ENCODE data around the gene ROBO4.

Gene ROBO4

GRCh38 chr11:124897674-124898262 lies at the start of gene ROBO4:
ROBO4 (minus strand) TSS chr11:124897865; CDS start chr11:124897795, 70 bp downstream.
- DNase-seq, result no peak

DNA sequence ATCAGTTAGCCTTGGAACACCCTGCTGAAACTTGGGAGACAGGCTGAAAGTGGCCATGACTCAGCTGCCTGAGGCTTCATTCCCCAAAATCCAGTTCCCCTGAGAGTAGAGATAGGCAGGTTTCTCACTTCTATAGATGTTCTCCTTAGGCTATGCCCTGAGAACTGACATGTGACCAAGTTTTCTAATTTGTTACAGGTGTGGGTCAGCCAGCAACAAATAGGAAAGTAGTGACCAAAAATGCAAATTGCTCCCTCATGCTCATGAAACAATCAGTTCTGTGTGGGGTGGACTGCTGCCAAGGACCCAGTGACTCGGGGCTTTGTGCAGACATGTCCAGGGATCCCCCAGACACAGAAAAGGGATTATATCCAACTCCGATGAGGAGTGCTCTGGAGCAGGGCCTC lies 49.1 kb upstream of the ROBO4 start:
- DNase-seq, result no peak

GRCh38 chr11:124945826-124946225 lies 48.2 kb upstream of the ROBO4 start:
- DNase-seq, result no peak

DNA sequence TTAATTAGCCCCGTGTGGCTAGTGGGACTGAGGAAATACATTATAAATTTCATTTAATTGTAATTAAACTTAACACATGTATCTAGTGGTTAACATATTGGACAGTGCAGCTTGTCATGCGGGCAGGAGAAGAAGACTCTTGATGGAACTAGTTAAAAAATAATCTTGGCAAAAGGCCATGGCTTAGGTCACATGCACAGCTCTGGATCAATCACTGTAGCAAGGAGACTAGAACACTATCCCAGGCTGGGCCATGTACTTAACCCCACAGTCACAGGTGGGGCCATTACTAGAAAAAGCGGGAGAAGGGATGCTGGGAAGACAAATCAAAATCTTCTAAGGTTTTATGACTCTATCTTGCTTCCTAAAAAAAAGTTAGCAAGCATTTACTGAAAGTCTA lies 46.9 kb upstream of the ROBO4 start:
- no peak for DNase-seq

GRCh38 chr11:124943741-124944140 lies 46.1 kb upstream of the ROBO4 start:
- no peak for DNase-seq

- no peak for DNase-seq
These were observed 45.6 kb upstream of the ROBO4 start for GRCh38 chr11:124943254-124943616.

GRCh38 chr11:124942466-124943253 lies 45.0 kb upstream of the ROBO4 start:
- DNase-seq, result no peak

- DNase-seq, result no peak
These were observed 44.0 kb upstream of the ROBO4 start for GRCh38 chr11:124941703-124942102.

- DNase-seq, result no peak
These were observed 41.3 kb upstream of the ROBO4 start for GRCh38 chr11:124938970-124939369.

- no peak for DNase-seq
These were observed 40.6 kb upstream of the ROBO4 start for GRCh38 chr11:124938206-124938765.

- DNase-seq, result no peak
These were observed 39.8 kb upstream of the ROBO4 start for GRCh38 chr11:124937336-124937935.

DNA sequence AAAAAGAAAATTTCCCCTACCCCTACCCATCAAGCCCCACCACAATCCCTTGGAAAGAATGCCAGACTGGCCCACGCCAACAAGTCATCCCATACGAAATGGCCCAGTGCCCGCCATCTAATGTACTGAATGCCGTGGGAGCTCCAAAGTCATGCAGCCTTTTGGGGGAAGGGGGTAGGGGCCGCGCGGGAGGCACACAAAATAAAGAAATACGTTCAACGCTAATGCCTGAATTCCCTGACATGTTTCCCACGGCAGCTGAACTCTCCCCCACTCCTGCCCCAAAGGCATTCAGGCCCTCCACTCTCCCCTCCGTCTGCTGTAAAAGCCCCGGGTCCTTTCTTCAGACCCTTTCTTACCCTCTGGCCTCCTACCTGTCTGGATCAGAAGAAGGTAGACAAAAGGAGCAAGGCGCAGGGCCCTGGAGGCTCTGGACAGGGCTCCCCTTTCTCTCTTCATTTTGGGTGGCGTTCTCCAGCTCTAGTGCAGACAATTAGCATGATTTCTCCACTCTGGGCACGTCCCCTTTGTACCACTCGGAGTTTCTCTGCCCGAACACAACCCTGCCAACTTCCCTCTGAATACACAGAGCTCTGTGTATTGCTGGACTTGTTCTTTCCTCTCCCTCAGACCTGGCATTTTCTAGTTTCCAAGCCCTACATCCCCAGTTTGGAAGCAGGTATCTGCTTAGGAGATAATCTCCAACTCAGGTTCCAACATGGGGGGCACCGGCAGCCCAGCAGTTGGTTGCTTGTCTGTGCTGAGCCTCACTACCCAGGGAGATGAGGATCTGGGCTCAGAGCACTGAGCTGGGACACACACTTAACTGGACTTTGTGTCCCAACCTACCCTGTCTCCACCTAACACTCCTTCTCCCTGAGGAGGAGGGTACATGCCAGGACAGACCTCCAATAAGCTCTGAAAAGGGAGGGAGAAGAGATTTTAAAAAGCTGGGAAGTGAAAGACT lies 38.2 kb upstream of the ROBO4 start, which contains the start of gene HEPACAM:
HEPACAM (minus strand) TSS at position 500 of the 967 bp plus-strand sequence; CDS start at position 459, 41 bp downstream.
- DNase-seq, result no peak

DNA sequence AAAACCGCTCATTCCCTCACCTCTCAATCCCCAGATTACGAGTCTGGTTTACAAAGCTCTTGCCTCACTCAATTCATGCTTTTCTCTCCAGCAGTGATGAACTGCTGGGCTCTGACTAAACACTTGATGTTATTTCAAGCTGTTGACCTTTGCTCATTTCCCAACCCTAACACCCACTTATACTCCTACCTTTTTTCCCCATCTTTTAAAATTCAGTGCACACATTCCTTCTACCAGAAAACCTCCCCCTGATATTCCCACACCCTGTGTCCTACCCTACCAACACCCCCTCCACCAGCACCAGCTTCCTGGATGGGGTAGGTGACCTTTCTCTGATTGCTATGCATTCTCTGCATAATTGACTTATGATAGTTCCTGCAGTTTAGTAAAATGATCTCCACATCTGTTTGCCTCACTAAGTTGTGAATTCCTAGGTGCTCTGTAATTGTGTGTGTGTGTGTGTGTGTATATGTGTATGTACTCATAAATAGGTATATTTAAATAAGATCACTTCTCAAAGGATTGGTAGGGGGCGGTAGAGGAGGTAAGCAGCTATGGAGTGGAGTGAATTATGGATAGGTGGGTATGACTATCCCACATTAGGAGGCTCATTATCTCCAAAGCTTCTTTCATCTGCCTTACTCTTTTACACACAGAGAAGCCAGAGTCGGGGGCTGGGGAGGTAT lies 37.3 kb upstream of the ROBO4 start:
- no peak for DNase-seq

DNA sequence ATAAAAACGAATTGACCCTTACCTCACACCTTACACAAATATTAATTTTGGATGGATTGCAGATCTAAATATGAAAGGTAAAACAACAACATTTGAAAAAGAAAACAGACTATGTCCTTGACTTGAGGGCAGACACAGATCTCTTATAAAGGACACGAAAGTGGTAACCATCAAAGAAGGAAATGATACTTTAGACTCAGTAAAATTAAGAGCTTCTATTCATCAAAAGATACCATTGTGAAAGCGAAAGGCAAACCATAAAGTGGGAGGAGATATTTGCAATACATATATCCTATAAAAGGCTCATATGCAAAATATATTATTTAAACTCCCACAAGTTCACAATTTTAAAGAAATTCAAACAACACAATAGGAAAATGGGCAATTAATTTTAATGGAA lies 33.1 kb upstream of the ROBO4 start:
- no peak for DNase-seq

DNA sequence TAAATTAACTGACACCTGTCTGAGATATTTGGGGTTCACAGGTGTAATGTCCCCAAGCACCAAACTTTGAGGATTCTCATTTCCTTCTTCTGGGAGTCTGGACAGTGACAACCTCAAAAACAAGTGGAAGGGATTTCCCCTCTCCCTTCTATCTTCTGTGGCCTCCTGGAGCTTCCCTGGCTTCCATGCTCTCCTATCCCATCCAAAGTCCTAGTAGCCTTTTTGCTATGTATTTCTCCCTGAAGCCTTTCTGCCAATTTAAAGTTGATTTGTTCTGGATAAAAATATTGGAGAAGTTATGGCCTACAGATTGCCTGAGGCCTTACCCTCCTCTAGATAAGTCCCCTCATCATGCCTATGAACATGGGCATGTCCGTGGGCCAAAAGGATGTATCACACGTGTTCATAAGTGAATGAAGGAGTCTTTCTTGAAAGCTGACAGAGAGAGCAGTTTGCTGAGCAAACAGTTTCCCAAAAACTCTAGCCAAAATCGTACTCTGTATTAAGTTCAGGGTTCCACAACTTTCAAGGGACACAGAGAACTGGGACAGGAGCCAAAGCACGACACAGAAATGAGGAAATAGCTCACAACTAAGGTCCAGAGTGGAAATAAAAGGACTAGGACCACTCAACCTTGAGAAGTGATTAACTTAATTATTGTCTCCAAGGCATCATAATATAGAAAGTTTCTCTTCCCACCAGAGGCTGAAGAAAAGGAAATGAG lies 31.4 kb upstream of the ROBO4 start:
- DNase-seq, result no peak

DNA sequence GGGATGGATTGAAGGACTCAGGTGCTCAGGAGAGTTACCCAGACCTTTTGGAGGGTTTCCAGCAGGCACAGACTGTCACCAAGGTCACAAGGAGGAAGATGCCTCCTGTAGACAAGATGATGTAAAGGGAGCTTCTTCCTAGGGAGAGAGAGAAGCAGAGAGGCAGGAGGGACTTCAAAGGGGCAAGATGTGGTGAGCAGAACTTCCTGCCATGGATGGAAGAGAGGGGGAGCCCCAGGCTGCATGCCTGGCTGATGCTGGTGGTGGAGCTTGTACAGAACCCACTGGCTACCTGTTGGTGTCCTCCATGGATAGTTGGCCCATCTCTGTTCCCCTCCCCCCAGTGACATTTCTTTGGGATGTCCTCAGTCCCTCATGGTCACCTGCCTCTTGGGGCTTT lies 25.6 kb upstream of the ROBO4 start:
- no peak for DNase-seq

- DNase-seq, result no peak
These were observed 25.2 kb upstream of the ROBO4 start for GRCh38 chr11:124922831-124923230.

DNA sequence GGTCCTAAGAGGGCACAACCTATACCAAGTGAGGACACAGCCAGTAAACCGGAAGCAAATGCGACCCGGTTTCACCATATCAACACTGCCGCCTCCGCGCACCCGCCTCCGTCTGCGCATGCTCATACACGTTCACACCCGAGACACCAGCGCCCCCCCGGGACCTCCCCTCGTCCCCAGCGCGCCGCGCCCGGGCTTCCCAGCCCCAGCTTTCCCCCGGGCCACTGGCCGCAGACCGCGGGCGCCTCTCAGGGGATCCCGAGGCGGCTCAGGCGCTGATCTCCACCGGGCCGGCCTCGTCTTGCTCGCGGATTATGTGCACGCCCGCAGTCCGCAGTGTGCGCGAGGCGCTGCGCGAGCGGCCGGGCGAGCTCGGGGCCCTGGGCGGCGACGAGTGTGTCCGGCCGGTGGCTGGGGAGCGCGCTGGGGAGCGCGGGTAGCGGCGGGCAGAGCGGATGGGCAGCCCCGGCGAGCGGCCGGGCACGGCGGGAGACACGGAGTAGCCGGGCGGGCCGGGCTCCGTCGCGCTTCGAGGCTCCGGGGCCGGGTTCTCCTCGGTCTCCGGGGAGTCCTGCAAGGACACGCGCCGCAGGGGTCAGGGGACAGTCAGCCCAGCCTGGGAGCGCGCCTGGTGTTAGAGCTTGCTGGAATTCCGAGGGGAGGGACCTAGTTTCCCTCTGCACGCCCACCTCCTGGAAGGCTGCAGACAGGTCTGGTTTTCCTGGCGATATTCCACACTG lies 23.4 kb upstream of the ROBO4 start:
- peak; percentile 73 for DNase-seq

DNA sequence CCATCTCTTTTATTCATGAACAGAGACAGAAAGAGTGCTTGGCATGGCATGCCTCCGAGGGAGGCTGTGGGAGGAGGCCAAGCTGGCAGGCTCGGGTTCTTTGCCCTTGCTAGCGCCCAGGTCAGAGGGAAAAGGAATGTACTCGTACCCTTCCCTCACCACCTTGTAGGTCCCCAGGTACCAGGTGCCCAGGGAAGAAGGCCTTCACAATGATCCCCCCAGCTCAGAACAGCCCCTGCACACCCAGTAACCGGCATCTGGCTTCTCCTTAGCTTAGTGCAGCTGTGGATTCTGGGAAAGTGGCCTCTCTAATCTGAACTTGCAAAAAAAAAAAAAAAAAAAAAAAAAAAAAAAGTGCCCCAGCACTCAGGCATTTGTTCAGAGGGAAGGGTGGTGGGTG lies 22.7 kb upstream of the ROBO4 start:
- no peak for DNase-seq

GRCh38 chr11:124919898-124920297 lies 22.2 kb upstream of the ROBO4 start:
- no peak for DNase-seq

DNA sequence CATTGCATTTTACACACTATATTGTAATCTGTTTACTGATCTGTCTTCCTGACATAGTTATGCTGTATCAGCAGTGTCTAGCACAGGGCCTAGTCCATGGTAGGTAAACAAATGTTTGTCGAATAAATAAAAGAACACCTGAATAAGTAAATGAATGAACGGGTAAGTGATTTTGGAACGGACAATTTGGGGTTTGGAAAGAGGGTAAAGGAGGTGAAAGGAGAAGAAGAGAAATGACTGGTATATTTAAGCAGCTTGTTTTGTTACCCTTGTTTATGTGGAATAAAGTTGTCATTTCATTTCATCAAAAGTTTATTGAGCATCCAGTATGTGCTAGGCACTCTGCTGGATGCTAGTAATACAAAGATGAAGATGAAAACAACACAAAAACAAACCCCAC lies 21.3 kb upstream of the ROBO4 start, which contains the start of gene HEPN1:
HEPN1 (plus strand) TSS at position 301 of the 400 bp plus-strand sequence.
- DNase-seq, result no peak
